Testis (tissue), 2 donors: ENCODE results near the gene PIP5K1C.

ENCODE experiments used
- POLR2A ChIP-seq: fragments of 450-650 bp; IDR thresholded peaks from one replicate; pipeline ENCODE4 v1.6.1; 2017; ENCODE audit warnings: antibody characterized with exemption, mild to moderate bottlenecking, moderate library complexity
- TF ChIP-seq, protein P1 (sequence below), 3 experiments: fragments of 450-650 bp in 2 of 3; fragments of 200-600 bp in 1 of 3; sonication (generic) in 1 of 3; IDR thresholded peaks; one replicate each; pipeline ENCODE4 v1.5.1; 2016 to 2019; ENCODE audit warnings: antibody characterized with exemption in 3 of 3, mild to moderate bottlenecking in 2 of 3, moderate library complexity in 1 of 3

DNA sequence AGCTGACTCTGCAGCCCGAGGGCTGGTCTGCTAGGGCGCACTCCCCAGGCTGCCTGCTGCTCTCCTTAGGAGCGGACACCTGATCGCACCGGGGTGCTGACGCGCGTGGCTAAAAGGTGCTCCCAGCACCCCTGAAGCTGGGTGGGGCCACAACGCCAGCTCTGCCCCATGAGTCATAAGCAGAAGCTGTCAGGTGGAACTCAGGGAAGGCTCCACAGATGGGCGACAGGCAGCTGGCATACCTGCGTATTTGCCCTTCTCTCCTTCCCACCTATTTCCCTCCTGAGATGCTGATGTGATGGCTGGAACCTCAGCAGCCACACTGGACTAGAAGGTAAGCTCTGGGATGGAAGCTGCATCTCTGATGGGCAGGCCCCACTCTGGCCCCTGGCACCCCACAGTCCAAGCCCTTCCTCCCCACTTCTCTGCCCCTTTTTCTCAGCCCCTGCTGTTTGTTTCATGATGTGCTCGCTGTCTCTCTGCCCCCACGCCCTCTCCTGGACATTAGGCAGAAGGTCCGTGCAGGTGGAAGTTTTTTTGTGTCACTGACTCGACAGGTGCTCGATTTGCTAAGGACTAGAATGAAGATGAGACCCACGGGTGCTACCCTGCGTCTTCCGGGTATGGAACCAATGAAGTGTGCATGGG is 43.4 kb downstream of the PIP5K1C start:
- TF ChIP-seq, protein P1, sequence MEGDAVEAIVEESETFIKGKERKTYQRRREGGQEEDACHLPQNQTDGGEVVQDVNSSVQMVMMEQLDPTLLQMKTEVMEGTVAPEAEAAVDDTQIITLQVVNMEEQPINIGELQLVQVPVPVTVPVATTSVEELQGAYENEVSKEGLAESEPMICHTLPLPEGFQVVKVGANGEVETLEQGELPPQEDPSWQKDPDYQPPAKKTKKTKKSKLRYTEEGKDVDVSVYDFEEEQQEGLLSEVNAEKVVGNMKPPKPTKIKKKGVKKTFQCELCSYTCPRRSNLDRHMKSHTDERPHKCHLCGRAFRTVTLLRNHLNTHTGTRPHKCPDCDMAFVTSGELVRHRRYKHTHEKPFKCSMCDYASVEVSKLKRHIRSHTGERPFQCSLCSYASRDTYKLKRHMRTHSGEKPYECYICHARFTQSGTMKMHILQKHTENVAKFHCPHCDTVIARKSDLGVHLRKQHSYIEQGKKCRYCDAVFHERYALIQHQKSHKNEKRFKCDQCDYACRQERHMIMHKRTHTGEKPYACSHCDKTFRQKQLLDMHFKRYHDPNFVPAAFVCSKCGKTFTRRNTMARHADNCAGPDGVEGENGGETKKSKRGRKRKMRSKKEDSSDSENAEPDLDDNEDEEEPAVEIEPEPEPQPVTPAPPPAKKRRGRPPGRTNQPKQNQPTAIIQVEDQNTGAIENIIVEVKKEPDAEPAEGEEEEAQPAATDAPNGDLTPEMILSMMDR (IDR thresholded peaks at IDR 0.05), result no peak
- TF ChIP-seq POLR2A, result no peak
